ENCODE results near the gene SLF2.

SLF2 gene

GRCh38 chr10:100966887-100967286 is 54.1 kb downstream of the SLF2 start:
- DNase-seq (ENCODE audit: extremely low read depth, low read depth): no peak
- no peak for TF ChIP-seq CTCF (IDR thresholded peaks at IDR 0.05; ENCODE audit: low read depth, low read length, missing control alignments)
- H3K4me3 ChIP-seq (replicated peaks; ENCODE audit: low read depth, low read length): no peak overlapping the region

- no peak overlapping the region for H3K4me3 ChIP-seq (replicated peaks; ENCODE audit: low read depth, low read length)
- no peak for DNase-seq (ENCODE audit: extremely low read depth, low read depth)
- no peak for TF ChIP-seq CTCF (IDR thresholded peaks at IDR 0.05; ENCODE audit: low read depth, low read length, missing control alignments)
Measured at GRCh38 chr10:100967332-100967731, 54.6 kb downstream of the SLF2 start.

- H3K4me3 ChIP-seq (replicated peaks; ENCODE audit: low read depth, low read length): no peak overlapping the region
Measured at GRCh38 chr10:100968062-100968736, 55.4 kb downstream of the SLF2 start.

GRCh38 chr10:100968863-100969186 is 56.1 kb downstream of the SLF2 start:
- no peak for TF ChIP-seq CTCF (IDR thresholded peaks at IDR 0.05; ENCODE audit: low read depth, low read length, missing control alignments)
- H3K4me3 ChIP-seq (replicated peaks; ENCODE audit: low read depth, low read length): peak overlapping the region; percentile 56
- no peak for DNase-seq (ENCODE audit: extremely low read depth, low read depth)

More at GRCh38 chr10:100968062-100968736, 55.4 kb downstream of the SLF2 start:
- no peak for DNase-seq (ENCODE audit: extremely low read depth, low read depth)
- TF ChIP-seq CTCF (IDR thresholded peaks at IDR 0.05; ENCODE audit: low read depth, low read length, missing control alignments): no peak

- no peak for DNase-seq (ENCODE audit: extremely low read depth, low read depth)
Measured at GRCh38 chr10:100969187-100970075, 56.7 kb downstream of the SLF2 start, which contains the start of gene SEMA4G. Gene SEMA4G, plus strand, starts transcription at chr10:100969504. Its CDS starts 3,409 bp downstream, at chr10:100972913.

More at GRCh38 chr10:100969187-100970075, 56.7 kb downstream of the SLF2 start, which contains the start of gene SEMA4G:
- TF ChIP-seq CTCF (IDR thresholded peaks at IDR 0.05; ENCODE audit: low read depth, low read length, missing control alignments): peak; percentile 69
- H3K4me3 ChIP-seq (replicated peaks; ENCODE audit: low read depth, low read length): peak within 1 kb of the TSS; percentile 56
